Naive B cell (primary cell): ENCODE data around the gene HCAR1. TPM values are rescaled to one million over a fixed set of nuclear protein-coding genes. Genes with fewer than 3 reads are reported as not detected.
"Not testable (repeated sequence)": the region's sequence is repeated elsewhere in the genome, so short reads cannot be mapped to it uniquely, and the experiment has no call there.

Experiments used
- ATAC-seq, 2 donors: fragments of 150-1000 bp; cut with Tn5 transposase; 2 replicates each; pipeline ENCODE4 v1.10.0; 2021; ENCODE audit warnings: low read depth in 2 of 2, mild to moderate bottlenecking in 2 of 2, moderate library complexity in 2 of 2
- DNase-seq: peaks from one replicate; pipeline ENCODE4 v3.0.0; 2022
- H3K27ac Mint-ChIP-seq, 6 donors: one replicate each; pipeline ENCODE4 v1.8.0; 2020 to 2022; ENCODE audit warnings: mild to moderate bottlenecking in 6 of 6, mixed read lengths in 6 of 6, moderate library complexity in 5 of 6, inconsistent platforms in 2 of 6
- H3K27me3 Mint-ChIP-seq, 3 donors: one replicate each; pipeline ENCODE4 v1.8.0; 2021 to 2022; ENCODE audit warnings: mixed read lengths in 3 of 3, mild to moderate bottlenecking in 1 of 3
- H3K36me3 Mint-ChIP-seq, 2 donors: one replicate each; pipeline ENCODE4 v1.8.0; 2020 to 2022; ENCODE audit warnings: mixed read lengths in 2 of 2, inconsistent platforms in 1 of 2, mild to moderate bottlenecking in 1 of 2
- H3K4me1 Mint-ChIP-seq, 3 donors: one replicate each; pipeline ENCODE4 v1.8.0; 2020 to 2022; ENCODE audit warnings: mixed read lengths in 3 of 3, inconsistent platforms in 1 of 3, mild to moderate bottlenecking in 1 of 3, moderate library complexity in 1 of 3
- H3K4me3 Mint-ChIP-seq, 8 donors: one replicate each; pipeline ENCODE4 v1.8.0; 2020 to 2022; ENCODE audit warnings: mild to moderate bottlenecking in 8 of 8, mixed read lengths in 8 of 8, moderate library complexity in 8 of 8, inconsistent platforms in 2 of 8
- H3K9me3 Mint-ChIP-seq, 7 donors: one replicate each; pipeline ENCODE4 v1.8.0; 2020 to 2022; ENCODE audit warnings: mixed read lengths in 7 of 7, mild to moderate bottlenecking in 5 of 7, inconsistent platforms in 2 of 7, moderate library complexity in 1 of 7
- polyA plus RNA-seq, 6 donors: library from polyadenylated mRNA; unstranded; fragments of 300-500 nt; fragmentation: Illumina TruSeq; gene quantifications; one replicate each; pipeline ENCODE4 v1.2.3, GENCODE V29; 2021; ENCODE audit warnings: low read depth in 6 of 6

The HCAR1 gene
- polyA plus RNA-seq = not detected

GRCh38 chr12:122730215-122731014 is at the start of gene HCAR1:
Gene HCAR1 (minus strand): TSS chr12:122730844. CDS start chr12:122730339, 505 bp downstream.
- H3K36me3 Mint-ChIP-seq = no peaks in the 10 kb centered on the region
- DNase-seq (no peak), ATAC-seq (no peak)
- H3K4me3 Mint-ChIP-seq = peak within 1 kb of the TSS in 2 of 8 donors; percentile 4 to 62
- H3K9me3 Mint-ChIP-seq = no peaks in the 10 kb centered on the region
- H3K27ac Mint-ChIP-seq = peak within 1 kb of the TSS in 2 of 6 donors; percentile 36 to 80
- no peaks in the 10 kb centered on the region for H3K27me3 Mint-ChIP-seq
- peaks cover 28 to 45% (median 34%) of the 10 kb centered on the region in 3 donors for H3K4me1 Mint-ChIP-seq

GRCh38 chr12:122757568-122757967 is 26.9 kb upstream of the HCAR1 start:
- peaks cover 38 to 40% (median 38%) of the 10 kb centered on the region in 3 donors for H3K4me1 Mint-ChIP-seq
- ATAC-seq (no peak), DNase-seq (no peak)
- peak overlapping the region in 1 of 8 donors; percentile 1 for H3K4me3 Mint-ChIP-seq
- peak overlapping the region in 3 of 6 donors; percentile 27 to 53 (median 44) for H3K27ac Mint-ChIP-seq
- H3K27me3 Mint-ChIP-seq = no peaks in the 10 kb centered on the region
- no peaks in the 10 kb centered on the region for H3K9me3 Mint-ChIP-seq
- H3K36me3 Mint-ChIP-seq = peaks cover 18 to 42% of the 10 kb centered on the region in 2 donors

- H3K4me1 Mint-ChIP-seq = peaks cover 46 to 55% (median 54%) of the 10 kb centered on the region in 3 donors
Observed at GRCh38 chr12:122754790-122755189, 24.1 kb upstream of the HCAR1 start.

GRCh38 chr12:122753319-122753650 is 22.6 kb upstream of the HCAR1 start:
- DNase-seq (no peak), ATAC-seq (no peak)
- peaks cover 18 to 42% of the 10 kb centered on the region in 2 donors for H3K36me3 Mint-ChIP-seq
- H3K27ac Mint-ChIP-seq = peak overlapping the region; percentile 92 to 99 (median 97)
- H3K27me3 Mint-ChIP-seq = no peaks in the 10 kb centered on the region
- H3K9me3 Mint-ChIP-seq = no peaks in the 10 kb centered on the region
- peaks cover 46 to 54% (median 52%) of the 10 kb centered on the region in 3 donors for H3K4me1 Mint-ChIP-seq
- peak overlapping the region; percentile 91 to 99 (median 96) for H3K4me3 Mint-ChIP-seq

More at GRCh38 chr12:122754790-122755189, 24.1 kb upstream of the HCAR1 start:
- Mint-ChIP-seq H3K36me3 (peaks cover 18 to 42% of the 10 kb centered on the region in 2 donors), H3K9me3 (no peaks in the 10 kb centered on the region), H3K27ac (peak overlapping the region in 3 of 6 donors; percentile 27 to 98 (median 66)), H3K27me3 (no peaks in the 10 kb centered on the region), H3K4me3 (peak overlapping the region in 4 of 8 donors; percentile 4 to 30 (median 22))
- no peak for DNase-seq
- ATAC-seq = no peak

GRCh38 chr12:122752464-122753318 is 22.0 kb upstream of the HCAR1 start, which contains the start of gene DENR:
Gene DENR (plus strand): TSS chr12:122752824. CDS start chr12:122753702, 878 bp downstream.
- DNase-seq (peak; percentile 100), ATAC-seq (peak; percentile 84 to 88)
- Mint-ChIP-seq H3K4me1 (peaks cover 46 to 53% (median 50%) of the 10 kb centered on the region in 3 donors), H3K4me3 (peak within 1 kb of the TSS; percentile 91 to 99 (median 96)), H3K27me3 (no peaks in the 10 kb centered on the region), H3K27ac (peak within 1 kb of the TSS; percentile 97 to 99 (median 97)), H3K9me3 (no peaks in the 10 kb centered on the region), H3K36me3 (peaks cover 17 to 40% of the 10 kb centered on the region in 2 donors)

- not testable (repeated sequence) for DNase-seq, ATAC-seq, H3K9me3 Mint-ChIP-seq, H3K27me3 Mint-ChIP-seq
- Mint-ChIP-seq H3K27ac (peak overlapping the region in 5 of 6 donors; percentile 70 to 98 (median 89)), H3K4me1 (peaks cover 34 to 39% (median 35%) of the 10 kb centered on the region in 3 donors), H3K4me3 (peak overlapping the region; percentile 56 to 99 (median 94)), H3K36me3 (peaks cover 5 to 23% of the 10 kb centered on the region in 2 donors)
Observed at GRCh38 chr12:122750781-122751515, 20.3 kb upstream of the HCAR1 start.

- Mint-ChIP-seq H3K27me3 (no peaks in the 10 kb centered on the region), H3K27ac (peak overlapping the region in 1 of 6 donors; percentile 32), H3K36me3 (peaks cover 5 to 14% of the 10 kb centered on the region in 2 donors)
Observed at GRCh38 chr12:122749569-122750332, 19.1 kb upstream of the HCAR1 start.

GRCh38 chr12:122747224-122748135 is 16.8 kb upstream of the HCAR1 start:
- Mint-ChIP-seq H3K4me1 (peaks cover 7 to 16% (median 14%) of the 10 kb centered on the region in 3 donors), H3K36me3 (no peaks in the 10 kb centered on the region), H3K9me3 (no peaks in the 10 kb centered on the region), H3K27me3 (no peaks in the 10 kb centered on the region), H3K27ac (no peak overlapping the region), H3K4me3 (no peak overlapping the region)
- ATAC-seq (no peak), DNase-seq (no peak)

More at GRCh38 chr12:122749569-122750332, 19.1 kb upstream of the HCAR1 start:
- no peak for ATAC-seq
- no peak for DNase-seq
- Mint-ChIP-seq H3K4me1 (peaks cover 27 to 36% (median 31%) of the 10 kb centered on the region in 3 donors), H3K9me3 (no peaks in the 10 kb centered on the region), H3K4me3 (peak overlapping the region in 1 of 8 donors; percentile 30)

- Mint-ChIP-seq H3K4me3 (no peak overlapping the region), H3K9me3 (no peaks in the 10 kb centered on the region), H3K36me3 (no peaks in the 10 kb centered on the region), H3K4me1 (no peaks in the 10 kb centered on the region), H3K27ac (peak overlapping the region in 1 of 6 donors; percentile 37), H3K27me3 (no peaks in the 10 kb centered on the region)
- DNase-seq = no peak
- no peak for ATAC-seq
Observed at GRCh38 chr12:122743895-122744525, 13.4 kb upstream of the HCAR1 start.

- Mint-ChIP-seq H3K27me3 (no peaks in the 10 kb centered on the region), H3K4me1 (no peaks in the 10 kb centered on the region)
- ATAC-seq = no peak
Observed at GRCh38 chr12:122740351-122740750, 9.7 kb upstream of the HCAR1 start.

GRCh38 chr12:122738571-122738970 is 7.9 kb upstream of the HCAR1 start:
- Mint-ChIP-seq H3K9me3 (no peaks in the 10 kb centered on the region), H3K36me3 (no peaks in the 10 kb centered on the region), H3K4me3 (no peak overlapping the region), H3K27ac (no peak overlapping the region), H3K27me3 (no peaks in the 10 kb centered on the region), H3K4me1 (peaks cover 7% of the 10 kb centered on the region in 3 donors)
- no peak for DNase-seq
- no peak for ATAC-seq

More at GRCh38 chr12:122740351-122740750, 9.7 kb upstream of the HCAR1 start:
- Mint-ChIP-seq H3K36me3 (no peaks in the 10 kb centered on the region), H3K27ac (no peak overlapping the region), H3K4me3 (no peak overlapping the region), H3K9me3 (no peaks in the 10 kb centered on the region)
- no peak for DNase-seq
